Heart left ventricle (tissue), 16 donors: ENCODE results near the gene ZBTB7C. TPM values are rescaled to one million over a fixed set of nuclear protein-coding genes. Genes with fewer than 3 reads are reported as not detected.

ENCODE experiments used
- ATAC-seq, 4 donors: fragments of 200-7000 bp; cut with Tn5 transposase; one replicate each; pipeline ENCODE4 v1.9.1; 2020 to 2022; ENCODE audit warnings: moderate library complexity in 4 of 4, mild to moderate bottlenecking in 3 of 4, moderate number of reproducible peaks in 1 of 4
- DNase-seq, 5 donors: peaks; one replicate each; pipeline ENCODE4 v3.0.0-alpha.2; 2020
- H3K27ac ChIP-seq, 12 donors: fragments of 200-600 bp; sonication (generic) in 4 of 12; one replicate each; pipeline versions ENCODE4 v1.5.0 to v1.8.0; 2016 to 2022; ENCODE audit warnings: mild to moderate bottlenecking in 2 of 12
- H3K27me3 ChIP-seq, 9 donors: fragments of 200-600 bp; sonication (generic) in 2 of 9; one replicate each; pipeline versions ENCODE4 v1.5.1 to v1.8.0; 2016 to 2022; ENCODE audit warnings: mild to moderate bottlenecking in 3 of 9
- H3K36me3 ChIP-seq, 9 donors: fragments of 200-600 bp; sonication (generic) in 2 of 9; one replicate each; pipeline versions ENCODE4 v1.5.0 to v1.8.0; 2018 to 2022; ENCODE audit warnings: mild to moderate bottlenecking in 2 of 9
- H3K4me1 ChIP-seq, 12 donors: fragments of 200-600 bp; sonication (generic) in 4 of 12; one replicate each; pipeline versions ENCODE4 v1.5.0 to v1.8.0; 2016 to 2022; ENCODE audit warnings: mild to moderate bottlenecking in 3 of 12
- H3K4me3 ChIP-seq, 12 donors: fragments of 200-600 bp; sonication (generic) in 4 of 12; one replicate each; pipeline versions ENCODE4 v1.5.0 to v1.8.0; 2017 to 2022; ENCODE audit warnings: mild to moderate bottlenecking in 9 of 12, moderate library complexity in 4 of 12
- H3K9me3 ChIP-seq, 12 donors: fragments of 200-600 bp; sonication (generic) in 4 of 12; one replicate each; pipeline versions ENCODE4 v1.5.0 to v1.8.0; 2016 to 2022; ENCODE audit warnings: mild to moderate bottlenecking in 1 of 12
- CTCF ChIP-seq, 12 donors: fragments of 200-600 bp; sonication (generic) in 4 of 12; IDR thresholded peaks; one replicate each; pipeline versions ENCODE4 v1.5.0 to v1.8.0; 2018 to 2022; ENCODE audit warnings: antibody characterized with exemption in 12 of 12, mild to moderate bottlenecking in 5 of 12
- POLR2A ChIP-seq, 2 donors: fragments of 450-650 bp; IDR thresholded peaks; one replicate each; pipeline ENCODE4 v1.6.1; 2017; ENCODE audit warnings: antibody characterized with exemption in 2 of 2, mild to moderate bottlenecking in 2 of 2, moderate library complexity in 2 of 2
- WGBS, 4 donors: extraction: QIAGEN DNeasy Blood & Tissue Kit in 2 of 4; methylation state at CpG; one replicate each; pipeline versions ENCODE4 v1.1.5 to v1.1.7; 2013 to 2018; 5-methylcytosine and 5-hydroxymethylcytosine counted together
- intact Hi-C, 10 donors: fragments of 100-400 bp; cut with DNase I; formaldehyde crosslinking; loops; one replicate each; pipeline versions ENCODE4 v1.11.1 to v1.14.2; 2022
- polyA plus RNA-seq, 2 donors: library from polyadenylated mRNA; stranded (reverse); fragments of 200-250 nt; gene quantifications; one replicate each; pipeline ENCODE4 v1.2.3, GENCODE V29; 2013
- total RNA-seq, 9 donors: library from RNA; depleted of rRNA in 2 of 9; stranded (reverse); fragments of >200 nt in 2 of 9; fragmentation: NEBNext Ultra II Directional in 3 of 9; extraction: Animal tissue kit (Norgen Biotek cat#: 25700) in 3 of 9; gene quantifications; one replicate each; pipeline versions ENCODE4 v1.1.0 to v1.2.4, GENCODE V29; 2016 to 2023
- donor health status: ischemic (EF 13 %, LVEDD 7.1; RV severe dilation, severe dysfunction).
- donor health status: healthy with polysubstance abuse.
- donor health status: DM: no; HTN: yes; CAD: no.
- donor health status: DM: no; HTN: no; CAD: no.
- donor health status: ischemic (EF 25% LVEDD 6.9; RV normal size, moderate dysfunction).
- donor health status: ischemic (EF 25% LVEDD 5.7; RV mildly dilated, moderate dysfunction).
- donor health status: healthy.
- donor health status: DM: yes; HTN: yes; CAD: no.
- donor health status: ischemic (EF 35%, LVEDD 5.7; RV mildly dilated, moderate dysfunction).
- donor health status: nonischemic (EF 11% LVEDD 7.7; RV severe dilation, severe dysfunction).
- donor health status: DM: yes; HTN: yes; CAD: no.
- donor health status: PGD.
- donor health status: ischemic (EF 29% LVEDD 5.4; RV normal size, mild dysfunction).
- donor health status: nonischemic (EF 23%, LVEDD 6.1; RV moderate dilation, normal function).

The ZBTB7C gene
- total and polyA plus RNA-seq, 11 donors = 0.68 to 7.5 (median 2.3) TPM

DNA sequence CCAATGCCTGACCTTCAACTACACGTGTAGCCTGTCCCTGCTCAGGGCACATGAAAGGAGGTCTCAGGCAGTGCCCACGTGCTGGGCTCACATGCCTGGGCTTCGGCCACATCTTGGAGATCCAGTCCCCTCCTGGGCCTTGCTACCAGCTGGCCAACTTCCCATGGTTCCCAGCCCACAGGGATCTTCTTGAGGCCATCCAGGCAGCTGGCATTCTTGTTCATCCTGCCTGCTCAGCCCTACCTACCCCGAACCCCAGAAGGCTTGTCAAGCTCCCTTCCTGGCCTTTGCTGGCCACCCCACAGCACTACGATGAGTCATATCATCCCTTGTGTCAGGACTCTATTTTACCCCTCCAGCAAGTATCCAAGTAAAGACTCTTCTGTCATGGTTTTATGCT, 97.1 kb downstream of the ZBTB7C start:
- intact Hi-C loops = no loop called here

DNA sequence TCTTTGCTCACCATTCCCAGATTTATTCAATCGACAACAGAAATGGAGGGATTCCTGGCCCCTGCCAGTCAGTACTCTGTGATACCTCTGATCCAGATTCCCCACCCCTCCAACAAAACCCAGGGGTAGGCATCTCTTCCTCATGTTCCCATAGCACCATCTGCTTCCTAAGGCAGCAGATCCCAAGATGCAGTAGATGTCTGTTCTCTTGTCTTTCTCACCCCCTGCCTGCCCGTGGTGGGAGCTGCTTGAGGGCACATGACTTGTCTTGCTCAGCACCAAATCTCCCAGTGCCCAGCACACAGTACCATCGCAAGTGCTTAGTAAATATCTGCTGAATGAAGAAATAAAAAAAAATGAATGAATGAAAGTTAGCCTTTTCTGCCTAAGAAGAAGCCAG, 98.2 kb downstream of the ZBTB7C start:
- DNase-seq (no peak), ATAC-seq (no peak)
- H3K36me3 ChIP-seq = no peaks in the 10 kb centered on the region
- intact Hi-C loops = no loop called here
- no peaks in the 10 kb centered on the region for H3K4me1 ChIP-seq
- no peaks in the 10 kb centered on the region for H3K9me3 ChIP-seq
- no peak for TF ChIP-seq CTCF (IDR thresholded peaks at IDR 0.05)
- no peak for TF ChIP-seq POLR2A (IDR thresholded peaks at IDR 0.05)
- no peak overlapping the region for H3K4me3 ChIP-seq
- 66 to 84% (median 81%) methylated on average over 3 of the region's 3 CpGs for WGBS, 4 donors
- H3K27ac ChIP-seq = no peak overlapping the region
- H3K27me3 ChIP-seq = no peaks in the 10 kb centered on the region

More for the DNA sequence above, 97.1 kb downstream of the ZBTB7C start:
- no peak for DNase-seq
- Histone ChIP-seq H3K4me3 (no peak overlapping the region), H3K27me3 (no peaks in the 10 kb centered on the region), H3K36me3 (no peaks in the 10 kb centered on the region), H3K27ac (no peak overlapping the region), H3K9me3 (no peaks in the 10 kb centered on the region), H3K4me1 (no peaks in the 10 kb centered on the region)
- WGBS, 4 donors = 86 to 93% (median 87%) methylated on average over 5 of the region's 5 CpGs
- TF ChIP-seq POLR2A (IDR thresholded peaks at IDR 0.05) = no peak
- TF ChIP-seq CTCF (IDR thresholded peaks at IDR 0.05) = no peak
- ATAC-seq = no peak

DNA sequence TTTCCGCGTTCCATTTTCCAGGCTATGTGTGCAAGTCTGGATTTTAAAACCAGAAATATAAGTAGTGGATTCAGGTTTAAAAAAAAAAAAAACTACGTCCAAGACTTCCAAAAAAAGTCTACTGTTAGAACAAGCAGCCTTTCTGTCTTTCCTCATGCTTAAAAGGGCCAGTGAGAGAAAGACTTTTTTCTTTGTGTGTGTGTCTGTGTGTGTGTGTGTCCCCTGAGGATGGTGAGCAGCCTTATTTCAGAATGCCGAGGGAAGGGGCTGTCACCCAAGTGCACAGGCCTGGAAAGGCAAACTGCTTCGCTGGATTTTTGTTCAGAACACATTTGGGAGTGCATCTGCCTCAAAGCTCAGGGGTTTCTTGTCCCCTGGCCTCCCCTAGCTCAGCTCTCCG, 98.8 kb downstream of the ZBTB7C start:
- Histone ChIP-seq H3K9me3 (no peaks in the 10 kb centered on the region), H3K4me1 (no peaks in the 10 kb centered on the region), H3K4me3 (no peak overlapping the region), H3K27ac (no peak overlapping the region), H3K27me3 (no peaks in the 10 kb centered on the region), H3K36me3 (no peaks in the 10 kb centered on the region)
- DNase-seq (no peak), ATAC-seq (no peak)
- TF ChIP-seq CTCF (IDR thresholded peaks at IDR 0.05) (no peak), POLR2A (IDR thresholded peaks at IDR 0.05) (no peak)
- intact Hi-C loops = no loop called here
- WGBS, 4 donors = 67 to 77% (median 74%) methylated on average over 6 of the region's 6 CpGs

- Histone ChIP-seq H3K9me3 (no peaks in the 10 kb centered on the region), H3K4me3 (no peak overlapping the region), H3K27me3 (no peaks in the 10 kb centered on the region), H3K4me1 (no peaks in the 10 kb centered on the region), H3K27ac (no peak overlapping the region), H3K36me3 (no peaks in the 10 kb centered on the region)
- TF ChIP-seq CTCF (IDR thresholded peaks at IDR 0.05) = no peak
- no peak for TF ChIP-seq POLR2A (IDR thresholded peaks at IDR 0.05)
- intact Hi-C loops = no loop called here
- 68 to 77% (median 75%) methylated on average over 7 of the region's 7 CpGs for WGBS, 4 donors
- ATAC-seq = no peak
- no peak for DNase-seq
Observed at GRCh38 chr18:48308755-48309575, 100.2 kb downstream of the ZBTB7C start.
